H1 (cell line): Measurements from ENCODE around the gene KPNA1. TPM values are rescaled to one million over a fixed set of nuclear protein-coding genes. Genes with fewer than 3 reads are reported as not detected.

Source experiments
- CTCF ChIA-PET: fragments of 300-600 bp; sonication (Branson Sonifier 250); formaldehyde crosslinking; loops from one replicate; lab custom pipeline; 2021; ENCODE audit not compliant: partially characterized antibody; lab: Charles Lee
- POLR2A ChIA-PET: fragments of 300-600 bp; sonication (Branson Sonifier 250); formaldehyde crosslinking; loops from one replicate; lab custom pipeline; 2021; ENCODE audit warnings: inconsistent platforms; ENCODE audit not compliant: partially characterized antibody; lab: Charles Lee
- DNase-seq, 2 experiments: peaks; one replicate each; pipeline versions ENCODE4 v3.0.0 to v3.0.0-alpha.2; 2010 to 2022; ENCODE audit warnings: low spot score in 2 of 2, low read depth in 1 of 2, mixed read lengths in 1 of 2
- FAIRE-seq: peaks from 2 replicates; lab custom pipeline; 2011; peaks lifted over from hg19 to GRCh38; lab: Jason Lieb, UNC
- H2AFZ ChIP-seq: 2 replicates; pipeline ENCODE4 v1.8.1; 2012; ENCODE audit warnings: low read length, inconsistent platforms
- H2AK5ac ChIP-seq: 2 replicates; pipeline ENCODE4 v1.6.1; 2013; ENCODE audit warnings: low read depth, low read length
- H2BK120ac ChIP-seq: replicated peaks from 2 replicates; pipeline ENCODE3; 2013; ENCODE audit warnings: low read depth, low read length, inconsistent platforms
- H2BK12ac ChIP-seq: 2 replicates; pipeline ENCODE4 v1.6.1; 2013; ENCODE audit warnings: low read depth, low read length
- H2BK15ac ChIP-seq: 2 replicates; pipeline ENCODE4 v1.6.1; 2013; ENCODE audit warnings: low read length
- H2BK20ac ChIP-seq: 2 replicates; pipeline ENCODE4 v1.6.1; 2013; ENCODE audit warnings: low read length
- H2BK5ac ChIP-seq: 2 replicates; pipeline ENCODE4 v1.6.1; 2013; ENCODE audit warnings: low read depth, low read length
- H3K14ac ChIP-seq: 2 replicates; pipeline ENCODE4 v1.6.1; 2013; ENCODE audit warnings: inconsistent platforms; ENCODE audit not compliant: insufficient read length
- H3K18ac ChIP-seq: 2 replicates; pipeline ENCODE4 v1.6.1; 2013; ENCODE audit warnings: low read length; ENCODE audit errors: extremely low read depth
- H3K23ac ChIP-seq: 2 replicates; pipeline ENCODE4 v1.6.1; 2013; ENCODE audit warnings: inconsistent platforms; ENCODE audit not compliant: insufficient read length
- H3K23me2 ChIP-seq: 2 replicates; pipeline ENCODE4 v1.6.1; 2013; ENCODE audit warnings: low read depth, low read length
- H3K27ac ChIP-seq: 2 replicates; pipeline ENCODE4 v1.6.1; 2011; ENCODE audit warnings: low read depth, low read length, inconsistent platforms
- H3K27me3 ChIP-seq, 4 experiments: replicated peaks in 1 of 4; 1 replicate in 1 of 4; 2 replicates in 3 of 4; pipeline versions ENCODE4 v1.6.1 to v1.8.1; 2011 to 2013; ENCODE audit warnings: low read length in 3 of 4, mild to moderate bottlenecking in 3 of 4, inconsistent platforms in 2 of 4, mixed read lengths in 2 of 4, moderate library complexity in 1 of 4; ENCODE audit not compliant: control insufficient read depth in 3 of 4, insufficient read depth in 3 of 4; ENCODE audit errors: extremely low read depth in 1 of 4
- H3K36me3 ChIP-seq, 4 experiments: 2 replicates each; pipeline versions ENCODE4 v1.6.1 to v1.8.1; 2011 to 2013; ENCODE audit warnings: mild to moderate bottlenecking in 4 of 4, low read length in 3 of 4, moderate library complexity in 2 of 4, control low read depth in 1 of 4, inconsistent platforms in 1 of 4; ENCODE audit not compliant: insufficient read depth in 4 of 4, control insufficient read depth in 2 of 4
- H3K4ac ChIP-seq: replicated peaks from 2 replicates; pipeline ENCODE3; 2013; ENCODE audit warnings: low read length, low read depth, mixed read lengths, inconsistent platforms; ENCODE audit not compliant: insufficient read length
- H3K4me1 ChIP-seq, 4 experiments: replicated peaks in 1 of 4; 1 replicate in 1 of 4; 2 replicates in 3 of 4; pipeline versions ENCODE4 v1.6.1 to v1.8.1; 2011 to 2013; ENCODE audit warnings: low read length in 3 of 4, inconsistent platforms in 2 of 4, mixed read lengths in 1 of 4; ENCODE audit not compliant: insufficient read depth in 4 of 4, control insufficient read depth in 3 of 4
- H3K4me2 ChIP-seq, 2 experiments: 2 replicates each; pipeline versions ENCODE4 v1.6.1 to v1.8.1; 2011 to 2013; ENCODE audit warnings: low read depth in 2 of 2, low read length in 2 of 2, control low read depth in 1 of 2, inconsistent platforms in 1 of 2, mild to moderate bottlenecking in 1 of 2; ENCODE audit not compliant: insufficient read depth in 1 of 2
- H3K4me3 ChIP-seq, 4 experiments: fragments of 200-600, 300-600 bp in 1 of 4; sonication (generic), shearing (Covaris generic), sonication (Bioruptor Twin) in 1 of 4; 2 replicates each; pipeline versions ENCODE4 v1.5.1 to v1.8.1; 2011 to 2016; ENCODE audit warnings: low read length in 4 of 4, low read depth in 3 of 4, control low read depth in 2 of 4, inconsistent platforms in 2 of 4, mild to moderate bottlenecking in 2 of 4, mixed read lengths in 1 of 4, moderate library complexity in 1 of 4; ENCODE audit not compliant: insufficient read depth in 2 of 4; ENCODE audit errors: extremely low read depth in 1 of 4
- H3K56ac ChIP-seq: replicated peaks from 2 replicates; pipeline ENCODE3; 2013; ENCODE audit warnings: low read depth, mild to moderate bottlenecking, mixed read lengths, low read length, inconsistent platforms; ENCODE audit not compliant: insufficient read length
- H3K79me1 ChIP-seq: 2 replicates; pipeline ENCODE4 v1.6.1; 2013; ENCODE audit warnings: low read depth, low read length, control low read depth
- H3K79me2 ChIP-seq, 2 experiments: 2 replicates each; pipeline versions ENCODE4 v1.6.1 to v1.8.1; 2012 to 2013; ENCODE audit warnings: low read length in 2 of 2, mild to moderate bottlenecking in 2 of 2, inconsistent platforms in 1 of 2; ENCODE audit not compliant: insufficient read depth in 2 of 2, control insufficient read depth in 1 of 2
- H3K9ac ChIP-seq, 4 experiments: replicated peaks in 1 of 4; 1 replicate in 1 of 4; 2 replicates in 3 of 4; pipeline versions ENCODE4 v1.6.1 to v1.8.1; 2011 to 2013; ENCODE audit warnings: low read depth in 3 of 4, low read length in 3 of 4, control low read depth in 2 of 4, mild to moderate bottlenecking in 2 of 4, moderate library complexity in 2 of 4, inconsistent platforms in 1 of 4; ENCODE audit errors: extremely low read depth in 1 of 4
- H3K9me3 ChIP-seq, 2 experiments: 2 replicates each; pipeline versions ENCODE4 v1.6.1 to v1.8.1; 2012 to 2013; ENCODE audit warnings: mild to moderate bottlenecking in 2 of 2, moderate library complexity in 2 of 2, control low read depth in 1 of 2, inconsistent platforms in 1 of 2, low read depth in 1 of 2, low read length in 1 of 2, mixed read lengths in 1 of 2; ENCODE audit not compliant: insufficient read depth in 2 of 2
- H4K20me1 ChIP-seq, 2 experiments: replicated peaks in 1 of 2; 2 replicates each; pipeline versions ENCODE3 to v1.8.1; 2011 to 2013; ENCODE audit warnings: inconsistent platforms in 2 of 2, low read length in 2 of 2, mild to moderate bottlenecking in 1 of 2; ENCODE audit not compliant: insufficient read depth in 2 of 2, control insufficient read depth in 1 of 2
- H4K5ac ChIP-seq: 2 replicates; pipeline ENCODE4 v1.6.1; 2013; ENCODE audit warnings: low read length, low read depth, mixed read lengths, inconsistent platforms; ENCODE audit not compliant: insufficient read length
- H4K8ac ChIP-seq: 2 replicates; pipeline ENCODE4 v1.8.0; 2013; ENCODE audit warnings: mild to moderate bottlenecking, moderate library complexity, low read length, inconsistent platforms; ENCODE audit not compliant: insufficient read depth; ENCODE audit errors: extremely low read depth
- H4K91ac ChIP-seq: replicated peaks from 2 replicates; pipeline ENCODE3; 2013; ENCODE audit warnings: low read length, mixed read lengths, inconsistent platforms; ENCODE audit not compliant: insufficient read length
- ATF2 ChIP-seq: IDR thresholded peaks from 2 replicates; pipeline ENCODE4 v1.6.1; 2012; ENCODE audit warnings: low read length, inconsistent platforms
- BCL11A ChIP-seq, 2 experiments: IDR thresholded peaks; one replicate each; pipeline ENCODE4 v1.6.1; 2011; ENCODE audit warnings: low read depth in 2 of 2, low read length in 2 of 2, mild to moderate bottlenecking in 2 of 2
- BRCA1 ChIP-seq: IDR thresholded peaks from 2 replicates; pipeline ENCODE4 v1.6.1; 2012; ENCODE audit warnings: low read depth, low read length, improper control_type of control experiment
- FOSL1 ChIP-seq: IDR thresholded peaks from 2 replicates; pipeline ENCODE4 v1.6.1; 2011; ENCODE audit warnings: mild to moderate bottlenecking, low read depth, low read length, moderate library complexity; ENCODE audit not compliant: insufficient read depth
- JUN ChIP-seq: IDR thresholded peaks from 2 replicates; pipeline ENCODE4 v1.6.1; 2011; ENCODE audit warnings: low read depth, mild to moderate bottlenecking, improper control_type of control experiment, low read length
- KDM4A ChIP-seq: IDR thresholded peaks from one replicate; pipeline ENCODE4 v1.7.1; 2012; ENCODE audit warnings: low read depth, mild to moderate bottlenecking, moderate library complexity, low read length, inconsistent platforms; ENCODE audit not compliant: severe bottlenecking
- POLR2AphosphoS5 ChIP-seq: IDR thresholded peaks from 2 replicates; pipeline ENCODE4 v1.6.1; 2011; ENCODE audit warnings: low read depth, low read length
- SIRT6 ChIP-seq: IDR thresholded peaks from one replicate; pipeline ENCODE4 v1.7.1; 2012; ENCODE audit warnings: low read length, inconsistent platforms
- SP2 ChIP-seq: IDR thresholded peaks from 2 replicates; pipeline ENCODE4 v1.6.1; 2012; ENCODE audit warnings: mild to moderate bottlenecking, low read length, inconsistent platforms
- TCF12 ChIP-seq: IDR thresholded peaks from 2 replicates; pipeline ENCODE4 v1.6.1; 2011; ENCODE audit warnings: low read depth, mild to moderate bottlenecking, low read length
- WGBS, 2 experiments: shearing (Covaris generic) in 1 of 2; methylation state at CpG; one replicate each; pipeline versions ENCODE4 v1.1.6 to v1.1.7; 2013 to 2015; ENCODE audit warnings: low lambda C conversion rate in 2 of 2, mixed read lengths in 2 of 2, inconsistent platforms in 1 of 2, low coverage in 1 of 2, missing lambda C conversion rate in 1 of 2; ENCODE audit not compliant: insufficient replicate concordance in 2 of 2, insufficient coverage in 1 of 2, insufficient read length in 1 of 2; ENCODE audit errors: extremely low coverage in 1 of 2, missing lambda C conversion rate in 1 of 2; 5-methylcytosine and 5-hydroxymethylcytosine counted together
- polyA plus RNA-seq, 7 experiments: library from polyadenylated mRNA; depleted of rRNA in 3 of 7; stranded (reverse) in 5 of 7; unstranded in 2 of 7; fragments of >200 nt in 5 of 7; fragments of 200-250 nt in 2 of 7; gene quantifications; 1 replicate in 5 of 7; 2 replicates in 1 of 7; 4 replicates in 1 of 7; pipeline versions ENCODE4 v1.2.1 to v1.2.3, GENCODE V29; 2011 to 2013; ENCODE audit warnings: missing spikeins in 2 of 7, mixed read lengths in 2 of 7
- total RNA-seq: library from RNA; stranded (reverse); fragmentation: NEBNext Ultra II Directional; extraction: Animal tissue kit (Norgen Biotek cat#: 25700); gene quantifications from 2 replicates; pipeline ENCODE4 v1.2.1, GENCODE V29; 2021

KPNA1 gene
- total and polyA plus RNA-seq, 2 of the 8 experiments (the other 6 are each of a cell fraction or from before 2014, with no cell fraction given), result 14.8 to 63.0 TPM

GRCh38 chr3:122416966-122417365, 97.8 kb downstream of the KPNA1 start:
- peak overlapping the region; percentile 72 to 77 for H3K4me2 ChIP-seq

More at GRCh38 chr3:122416966-122417365, 97.8 kb downstream of the KPNA1 start:
- Histone ChIP-seq H4K20me1 (no peaks in the 10 kb centered on the region), H3K4ac (no peak overlapping the region), H4K8ac (peak overlapping the region; percentile 82; the same call in 1 of the 2 replicates), H2BK120ac (no peak overlapping the region), H3K56ac (no peak overlapping the region), H3K23ac (no peak overlapping the region), H3K14ac (no peak overlapping the region), H4K5ac (no peak overlapping the region), H4K91ac (no peak overlapping the region), H3K9ac (peak overlapping the region in 3 of 4 experiments; percentile 82 to 100 (median 92); a peak in 4 of 7 replicates), H3K9me3 (no peaks in the 10 kb centered on the region), H3K23me2 (peaks cover 3% of the 10 kb centered on the region), H3K79me1 (no peaks in the 10 kb centered on the region), H2AFZ (no peak overlapping the region), H3K36me3 (peaks cover 0 to 6% (median 0%) of the 10 kb centered on the region in 4 experiments; a peak in 3 of 8 replicates), H3K4me1 (peaks cover 0 to 7% (median 3%) of the 10 kb centered on the region in 4 experiments; a peak in 1 of 7 replicates), H2BK12ac (no peak overlapping the region), H3K27me3 (no peaks in the 10 kb centered on the region), H3K27ac (peak overlapping the region; percentile 92; the same call in 1 of the 2 replicates), H2BK20ac (no peak overlapping the region), H2BK5ac (no peak overlapping the region), H3K4me3 (peak overlapping the region; percentile 83 to 100 (median 88)), H3K79me2 (peaks cover 0 to 23% of the 10 kb centered on the region in 2 experiments; a peak in 2 of 4 replicates), H2BK15ac (no peak overlapping the region), H3K18ac (no peak overlapping the region), H2AK5ac (no peak overlapping the region)
- POLR2A ChIA-PET, result interaction anchor here (1.2 to 4.0 kb wide), 6 partner anchors 10 to 98 kb away, joined by 3 to 29 read pairs (median 8); partner anchors contain the start of genes FAM162A, KPNA1 and MIX23
- CTCF ChIA-PET, result interaction anchor here (2.2 to 3.9 kb wide), 3 partner anchors 11 to 32 kb away, joined by 9 to 17 read pairs (median 16); partner anchors contain the start of gene FAM162A
- FAIRE-seq (no peak), DNase-seq (no peak)
- no peak for TF ChIP-seq SIRT6
- no peak for TF ChIP-seq JUN
- TF ChIP-seq BRCA1, result no peak
- TF ChIP-seq FOSL1, result no peak
- no peak for TF ChIP-seq KDM4A
- TF ChIP-seq POLR2AphosphoS5, result no peak
- TF ChIP-seq BCL11A (IDR thresholded peaks at IDR 0.05; ENCODE audit: low read depth in 2 of 2, low read length in 2 of 2), result no peak
- TF ChIP-seq SP2, result no peak
- no peak for TF ChIP-seq ATF2
- TF ChIP-seq TCF12, result no peak
- 79% methylated on average over 12 of the region's 14 CpGs; no CpG with 5 or more reads in 1 of the 2 experiments for WGBS, 2 experiments
